G401 (cell line): ENCODE measurements around the gene SCMH1. TPM values are rescaled to one million over a fixed set of nuclear protein-coding genes. Genes with fewer than 3 reads are reported as not detected.
"Not testable (repeated sequence)": the region's sequence is repeated elsewhere in the genome, so short reads cannot be mapped to it uniquely, and the experiment has no call there.

Experiments
- DNase-seq: peaks from one replicate; pipeline ENCODE4 v3.0.0-alpha.2; 2015; ENCODE audit warnings: low spot score
- in situ Hi-C: cut with HindIII; loops from 2 replicates; pipeline ENCODE4 v1.10.0; 2016; ENCODE audit warnings: low sequenced_read_pairs, mixed read lengths
- total RNA-seq: library from RNA; depleted of rRNA; stranded (reverse); fragments of >200 nt; shearing (Covaris generic); gene quantifications from 2 replicates; pipeline ENCODE4 v1.2.3, GENCODE V29; 2014

Gene SCMH1
- total RNA-seq, 1 experiment from 2014 or later = 39.7 TPM

DNA sequence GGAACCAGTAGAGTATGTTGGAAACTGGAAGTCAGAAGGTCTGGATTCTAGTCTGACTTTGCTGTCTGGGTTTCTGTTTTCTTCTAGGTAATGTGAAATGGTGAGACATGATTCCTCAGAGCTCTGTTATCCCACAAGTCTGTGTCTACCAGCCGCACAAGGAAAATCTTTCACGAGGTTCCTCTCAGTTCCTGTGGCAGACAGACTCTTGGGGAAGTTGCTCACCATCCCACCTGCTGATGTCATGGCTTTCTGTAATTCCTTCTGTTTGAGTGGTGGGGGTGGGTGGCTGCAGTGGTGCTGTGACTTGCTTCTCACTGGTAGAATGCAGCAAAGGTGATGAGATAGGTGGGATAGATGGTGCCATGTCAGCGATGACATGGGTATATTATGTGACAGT lies 17.1 kb upstream of the SCMH1 start:
- in situ Hi-C loops = no loop called here

GRCh38 chr1:41255978-41256377 lies 13.9 kb upstream of the SCMH1 start:
- in situ Hi-C loops = no loop called here
- DNase-seq = no peak

More for the DNA sequence above, 17.1 kb upstream of the SCMH1 start:
- DNase-seq = no peak

DNA sequence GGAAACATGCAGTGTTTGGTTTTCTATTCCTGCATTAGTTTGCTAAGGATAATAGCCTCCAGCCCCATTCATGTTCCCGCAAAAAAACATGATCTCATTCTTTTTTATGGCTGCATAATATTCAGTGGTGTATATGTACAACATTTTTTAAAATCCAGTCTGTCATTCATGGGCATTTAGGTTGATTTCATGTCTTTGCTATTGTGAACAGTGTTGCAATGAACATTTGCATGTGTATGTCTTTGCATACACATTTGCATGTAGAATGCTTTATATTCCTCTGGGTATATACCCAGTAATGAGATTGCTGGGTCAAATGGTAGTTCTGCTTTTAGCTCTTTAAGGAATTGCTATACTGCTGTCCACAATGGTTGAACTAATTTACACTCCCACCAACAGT lies 9.0 kb upstream of the SCMH1 start:
- in situ Hi-C loops, DNase-seq: not testable (repeated sequence)

DNA sequence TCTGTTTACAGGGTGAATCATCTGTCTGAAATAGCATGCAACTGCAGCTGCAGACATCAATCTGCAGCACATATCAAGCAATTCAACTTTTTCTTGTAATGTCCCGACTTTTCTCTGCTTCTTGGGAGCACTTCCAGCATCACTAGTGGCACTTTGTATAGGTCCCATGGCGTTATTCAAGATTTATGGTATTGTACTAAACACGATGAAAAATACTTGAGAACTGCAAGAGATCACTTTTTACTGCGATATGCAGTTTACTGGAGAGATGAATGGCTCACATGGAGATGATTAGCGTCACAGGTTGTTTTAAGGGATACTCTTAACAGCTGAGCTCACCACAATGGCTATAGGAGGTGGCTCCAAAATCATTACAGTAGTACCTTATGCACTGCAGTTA lies 7.2 kb upstream of the SCMH1 start:
- in situ Hi-C loops = no loop called here

DNA sequence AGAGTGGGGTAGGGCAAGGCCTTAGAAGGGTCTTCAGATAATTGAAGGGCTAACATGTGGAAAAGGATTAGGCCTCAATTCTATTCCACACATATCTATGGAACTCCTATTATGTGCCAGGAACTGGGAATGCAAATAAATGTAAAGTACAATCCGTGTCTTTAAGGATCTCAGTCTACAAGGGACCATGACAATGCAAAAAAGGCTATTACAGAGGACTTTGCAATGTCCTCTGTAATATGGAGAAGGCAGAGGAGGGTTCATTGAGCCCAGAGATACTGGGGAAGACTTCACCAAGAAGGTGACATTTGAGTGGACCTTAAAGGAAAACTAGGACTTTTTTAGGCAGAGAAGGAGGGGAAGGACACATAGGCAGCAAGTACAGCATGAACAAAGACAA lies 4.5 kb upstream of the SCMH1 start:
- in situ Hi-C loops = no loop called here
- no peak for DNase-seq

More for the DNA sequence above, 7.2 kb upstream of the SCMH1 start:
- no peak for DNase-seq

DNA sequence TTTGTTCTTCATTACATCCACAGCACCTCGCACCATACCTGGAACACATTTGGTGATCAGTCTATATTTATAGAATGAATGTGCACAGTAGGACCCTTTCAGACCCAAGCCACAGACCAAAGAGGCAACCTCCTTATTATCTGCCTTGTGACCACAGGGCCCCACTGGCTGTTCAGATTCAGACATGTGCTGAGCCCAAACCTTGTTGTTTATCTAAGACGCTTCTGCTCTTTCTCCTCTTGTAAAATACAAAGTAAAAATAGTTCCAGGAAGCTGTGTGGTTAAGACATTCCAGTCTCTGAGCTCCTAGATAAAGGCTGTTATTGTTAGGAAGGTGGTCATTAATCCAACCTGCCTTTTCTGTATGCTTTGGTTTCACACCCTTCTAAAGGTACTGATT lies 3.6 kb upstream of the SCMH1 start:
- in situ Hi-C loops = no loop called here
- no peak for DNase-seq

DNA sequence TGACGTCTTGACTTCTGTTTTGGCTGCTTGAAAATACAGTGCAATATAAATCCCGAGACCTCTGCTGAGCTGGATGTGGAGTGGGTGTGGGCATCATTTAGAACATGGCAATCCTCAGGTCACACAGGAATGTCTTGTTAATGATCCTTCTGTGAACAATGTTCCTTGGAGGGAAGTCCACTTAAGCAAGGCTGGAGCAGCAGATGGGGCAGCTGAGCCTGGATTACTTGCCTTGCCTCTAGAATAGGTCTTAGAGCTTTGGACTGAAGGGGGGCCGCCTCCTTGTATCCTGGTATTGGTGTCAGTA lies 926 bp upstream of the SCMH1 start:
- in situ Hi-C loops = no loop called here
- no peak for DNase-seq

- DNase-seq = no peak
- in situ Hi-C loops = no loop called here
Measured at GRCh38 chr1:41242342-41243078, 404 bp upstream of the SCMH1 start.

GRCh38 chr1:41241354-41241748 lies 755 bp downstream of the SCMH1 start:
- in situ Hi-C loops = no loop called here
- peak; percentile 43 for DNase-seq

DNA sequence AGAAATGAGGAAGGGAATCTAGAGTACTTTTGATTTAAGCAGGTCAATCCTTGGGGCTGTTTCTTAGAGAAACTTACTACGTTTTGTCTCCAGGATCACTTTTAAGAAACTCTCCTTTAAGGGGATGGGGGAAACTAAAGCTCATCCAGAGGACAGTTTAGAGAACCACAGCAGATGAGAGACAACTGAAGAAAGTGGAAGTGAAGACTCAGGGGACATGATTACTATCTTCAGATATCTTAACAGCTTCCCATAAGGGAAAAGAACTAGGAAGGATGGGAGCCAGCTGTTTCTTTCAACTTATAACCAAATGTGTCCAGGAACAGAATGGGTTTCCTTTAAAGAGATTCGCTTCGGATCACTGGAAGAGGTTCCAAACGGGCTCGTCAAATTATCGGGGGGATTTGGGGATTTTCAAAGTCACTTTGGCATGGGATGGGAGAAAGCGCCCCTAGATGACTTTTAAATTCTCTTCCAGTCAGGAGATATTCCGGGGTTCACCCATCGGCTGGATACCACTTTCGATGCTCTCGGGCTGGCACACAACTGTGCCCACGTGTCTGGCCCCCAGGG lies 1.2 kb downstream of the SCMH1 start:
- in situ Hi-C loops = no loop called here

DNA sequence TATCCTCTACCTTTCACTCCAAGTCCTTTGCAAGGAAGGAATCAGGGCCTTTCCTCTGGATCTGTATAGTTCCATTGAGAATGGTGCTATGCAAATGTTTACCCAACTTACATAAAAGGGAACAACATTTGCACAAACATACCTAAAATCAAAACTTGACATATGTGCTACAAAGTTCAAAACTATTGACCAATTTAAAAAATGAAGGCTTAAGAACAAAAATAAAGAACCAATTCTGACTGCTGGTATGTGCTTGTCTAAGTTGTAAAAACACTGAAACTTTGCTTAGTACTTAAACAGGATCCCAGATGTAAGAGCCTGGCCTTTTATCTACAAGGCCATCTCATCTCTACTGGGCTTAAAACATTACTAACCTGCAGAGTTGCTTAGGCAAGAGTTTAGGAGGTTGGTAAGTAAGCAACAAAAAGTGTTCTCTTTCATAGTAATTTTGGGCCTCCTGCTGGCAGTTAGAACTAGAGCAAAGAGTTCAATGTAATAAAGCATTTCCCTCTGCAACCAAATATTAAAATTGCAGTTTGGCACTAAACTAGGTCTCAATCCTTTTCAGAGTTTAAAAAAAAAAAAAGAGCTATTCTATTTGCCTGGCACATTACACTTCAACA lies 2.0 kb downstream of the SCMH1 start:
- DNase-seq = peak; percentile 31
- in situ Hi-C loops = no loop called here

More for the DNA sequence above, 1.2 kb downstream of the SCMH1 start:
- peak; percentile 35 for DNase-seq

DNA sequence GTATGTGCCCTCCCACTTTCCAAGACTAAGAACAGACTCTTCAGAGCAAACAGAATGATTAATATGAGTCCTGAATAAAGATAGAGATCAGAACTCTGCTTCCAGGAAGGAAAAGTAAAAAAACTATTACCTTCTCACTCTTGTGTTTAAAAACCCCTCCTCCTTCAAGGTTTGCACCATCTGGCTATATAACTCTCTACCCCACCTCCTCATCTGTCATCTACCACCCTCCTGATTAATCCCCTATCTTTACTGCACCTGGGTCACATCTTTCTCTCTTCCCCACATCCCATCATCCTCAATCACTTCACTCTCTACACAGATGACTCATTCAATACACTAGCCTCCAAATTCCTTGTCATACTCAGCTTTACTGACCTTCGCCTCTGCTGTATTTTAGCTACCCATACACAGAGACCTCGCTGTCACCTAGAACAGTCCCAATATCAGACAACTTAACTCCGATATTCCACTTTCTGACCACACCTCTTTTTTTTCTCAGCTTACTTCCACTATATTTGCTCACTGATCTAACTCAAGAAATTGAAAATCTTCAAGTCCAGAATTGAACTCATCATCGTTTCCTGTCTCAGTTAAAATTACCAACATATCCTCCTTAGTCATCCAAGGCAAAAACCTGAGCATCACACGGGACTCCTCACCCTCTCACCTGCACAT lies 3.7 kb downstream of the SCMH1 start:
- peak; percentile 20 for DNase-seq
- in situ Hi-C loops = no loop called here

DNA sequence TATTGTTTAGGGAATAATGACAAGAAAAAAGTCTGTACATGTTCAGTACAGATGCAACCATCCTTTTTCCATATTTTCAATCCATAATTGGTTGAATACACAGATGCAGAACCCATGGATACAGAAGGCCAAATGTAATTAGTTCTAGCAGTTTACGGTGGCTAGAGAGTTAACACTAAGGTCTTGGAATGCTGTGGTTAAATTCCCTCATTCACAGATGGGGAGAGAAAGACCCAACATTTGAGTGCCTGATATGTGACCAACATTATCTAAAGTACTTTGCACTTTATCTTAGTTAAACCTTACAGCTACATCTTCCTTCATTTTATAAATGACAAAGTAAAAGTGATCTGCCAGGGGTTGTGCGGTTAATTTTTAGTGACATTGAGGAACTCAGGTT lies 5.3 kb downstream of the SCMH1 start:
- DNase-seq = no peak
- in situ Hi-C loops = no loop called here

GRCh38 chr1:41235893-41236292 lies 6.2 kb downstream of the SCMH1 start:
- in situ Hi-C loops = no loop called here
- DNase-seq = no peak

- no peak for DNase-seq
- in situ Hi-C loops = no loop called here
Measured at GRCh38 chr1:41233708-41234107, 8.4 kb downstream of the SCMH1 start.

DNA sequence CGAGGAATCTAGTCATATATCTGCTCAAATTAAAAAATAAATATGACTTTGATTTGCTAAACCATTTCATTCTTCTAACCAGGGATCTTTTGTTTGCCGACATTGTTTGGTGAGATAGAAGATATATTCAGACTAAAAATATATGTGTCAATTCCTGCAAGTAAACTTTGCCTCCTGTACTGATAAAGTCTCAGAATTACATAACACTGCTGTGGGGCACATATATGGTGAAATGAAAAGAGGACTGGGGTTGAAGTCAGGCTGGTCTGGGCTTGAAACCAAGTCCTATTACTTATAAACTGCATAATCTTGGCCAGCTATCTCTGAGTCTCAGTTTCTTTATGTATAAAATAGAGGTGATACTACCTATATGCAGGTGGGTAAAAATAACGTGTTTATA lies 9.8 kb downstream of the SCMH1 start:
- in situ Hi-C loops = no loop called here
- DNase-seq = no peak

GRCh38 chr1:41230656-41231055 lies 11.4 kb downstream of the SCMH1 start:
- DNase-seq = no peak
- in situ Hi-C loops = no loop called here

DNA sequence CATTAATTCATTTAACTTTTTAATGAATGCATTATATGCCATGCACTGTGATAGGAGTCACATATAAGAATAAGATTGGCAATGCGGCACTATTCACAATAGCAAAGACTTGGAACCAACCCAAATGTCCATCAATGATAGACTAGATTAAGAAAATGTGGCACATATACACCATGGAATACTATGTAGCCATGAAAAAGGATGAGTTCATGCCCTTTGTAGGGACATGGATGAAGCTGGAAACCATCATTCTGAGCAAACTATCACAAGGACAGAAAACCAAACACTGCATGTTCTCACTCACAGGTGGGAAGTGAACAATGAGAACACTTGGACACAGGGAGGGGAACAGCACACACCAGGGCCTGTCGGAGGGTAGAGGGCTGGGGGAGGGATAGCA lies 12.9 kb downstream of the SCMH1 start:
- DNase-seq, in situ Hi-C loops: not testable (repeated sequence)

- in situ Hi-C loops = no loop called here
- no peak for DNase-seq
Measured at GRCh38 chr1:41226815-41227434, 15.2 kb downstream of the SCMH1 start.

DNA sequence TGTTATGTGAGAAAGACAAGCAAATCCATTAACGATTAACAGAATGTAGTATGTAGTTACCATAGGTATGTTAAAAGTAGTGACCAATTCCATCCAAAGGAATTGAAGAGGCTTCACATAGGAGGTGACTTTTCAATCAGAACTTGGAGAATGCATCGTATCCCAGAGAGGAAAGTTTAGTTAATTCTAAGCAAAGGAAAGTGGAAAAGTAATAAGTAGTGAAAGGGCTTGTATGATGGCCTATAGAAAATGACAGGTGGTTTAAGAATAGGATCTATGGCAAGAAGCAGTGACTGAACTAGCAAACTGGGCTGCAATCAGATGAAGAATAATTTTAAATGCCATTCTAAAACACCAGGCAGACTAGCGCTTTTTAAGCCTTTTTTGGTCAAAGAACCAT lies 16.6 kb downstream of the SCMH1 start:
- DNase-seq = no peak
- in situ Hi-C loops = no loop called here
